ENCODE data around the gene SLC16A6. TPM values are rescaled to one million over a fixed set of nuclear protein-coding genes. Genes with fewer than 3 reads are reported as not detected.

SLC16A6 gene
- total and polyA plus RNA-seq, 2 of the 4 experiments (the other 2 are of a cell fraction): 0.22 to 0.54 TPM

DNA sequence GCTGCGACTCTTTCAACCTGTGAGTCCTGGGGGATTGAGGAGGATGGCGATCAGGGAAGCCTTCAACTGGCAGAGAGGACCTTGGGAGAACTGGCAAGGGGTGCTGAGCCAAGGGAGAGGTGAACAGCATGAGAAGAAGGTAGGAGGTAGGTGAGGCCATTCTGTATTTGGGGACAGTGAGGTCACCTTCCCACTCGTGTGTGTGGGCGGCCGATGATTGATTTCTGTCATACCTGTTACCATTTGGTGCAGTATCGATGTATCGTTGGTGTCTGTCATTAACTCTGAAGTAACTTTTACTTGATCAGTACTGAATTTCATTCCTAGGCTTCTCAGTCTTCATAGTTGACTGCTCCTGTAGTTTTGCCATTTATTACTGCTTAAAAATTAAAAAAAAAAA lies 4.2 kb upstream of the SLC16A6 start:
- Histone ChIP-seq H3K9me3 (ENCODE audit: control insufficient read depth, insufficient read depth, low read length) (no peaks in the 10 kb centered on the region; the same call in 1 of the 2 replicates), H3K56ac (ENCODE audit: extremely low read depth, insufficient read depth, low read length) (no peak overlapping the region), H4K5ac (ENCODE audit: low read depth, low read length) (no peak overlapping the region), H2BK20ac (ENCODE audit: low read depth, low read length) (no peak overlapping the region), H4K8ac (ENCODE audit: low read depth in 2 of 2, low read length in 2 of 2) (no peak overlapping the region), H2AFZ (replicated peaks; ENCODE audit: low read length, poor library complexity) (no peak overlapping the region), H4K20me1 (ENCODE audit: insufficient read depth, low read length) (no peaks in the 10 kb centered on the region; the same call in 1 of the 2 replicates), H3K36me3 (ENCODE audit: control insufficient read depth, insufficient read depth, low read length) (no peaks in the 10 kb centered on the region), H3K27ac (ENCODE audit: insufficient read depth, low read length) (no peak overlapping the region), H3K4me1 (ENCODE audit: control insufficient read depth, insufficient read depth, low read length) (peaks cover 5% of the 10 kb centered on the region), H2AK9ac (replicated peaks; ENCODE audit: low read depth, low read length, poor library complexity) (no peak overlapping the region), H3K4me2 (ENCODE audit: low read depth, low read length) (no peak overlapping the region), H2AK5ac (ENCODE audit: low read depth, low read length) (no peak overlapping the region), H4K91ac (ENCODE audit: insufficient read depth, low read depth, low read length) (no peak overlapping the region), H3K9me1 (ENCODE audit: insufficient read depth, low read length) (no peaks in the 10 kb centered on the region), H3K14ac (replicated peaks; ENCODE audit: low read depth, low read length) (no peak overlapping the region), H3K79me1 (ENCODE audit: low read depth in 1 of 2, low read length in 2 of 2) (no peaks in the 10 kb centered on the region), H3K27me3 (ENCODE audit: control insufficient read depth, insufficient read depth, low read length) (peaks cover 17% of the 10 kb centered on the region), H3K9ac (ENCODE audit: low read depth, low read length) (no peak overlapping the region), H3K23ac (ENCODE audit: low read depth, low read length) (no peak overlapping the region), H3K4me3 (ENCODE audit: insufficient read depth, low read depth, low read length) (no peak overlapping the region), H3K4ac (ENCODE audit: low read depth, low read length) (no peak overlapping the region), H2BK5ac (ENCODE audit: low read depth, low read length, poor library complexity, severe bottlenecking) (no peak overlapping the region), H2BK15ac (ENCODE audit: low read depth, low read length) (no peak overlapping the region), H2BK120ac (ENCODE audit: low read depth, low read length) (no peak overlapping the region), H3K18ac (ENCODE audit: low read depth, low read length) (no peak overlapping the region)
- in situ Hi-C loops (cut with MboI; ENCODE audit: low sequenced_read_pairs) (no loop called here), dilution Hi-C loops (cut with HindIII; ENCODE audit: low sequenced_read_pairs, unreplicated experiment) (no loop called here), intact Hi-C loops (cut with micrococcal nuclease) (no loop called here)
- DNase-seq (no peak), ATAC-seq (ENCODE audit: low read depth) (no peak)
- WGBS, 2 experiments (ENCODE audit: extremely low coverage in 2 of 2, insufficient read length in 1 of 2): 76% methylated on average over 5 of the region's 7 CpGs; no CpG with 5 or more reads in 1 of the 2 experiments
- TF ChIP-seq RAD21 (IDR thresholded peaks at IDR 0.05; ENCODE audit: low read length) (no peak), RFX5 (IDR thresholded peaks at IDR 0.05; ENCODE audit: low read depth, low read length) (no peak), RCOR1 (IDR thresholded peaks at IDR 0.05; ENCODE audit: insufficient replicate concordance, low read length) (no peak), NFE2L2 (IDR thresholded peaks at IDR 0.05; ENCODE audit: low read depth, low read length) (no peak), MAZ (IDR thresholded peaks at IDR 0.05; ENCODE audit: borderline replicate concordance, low read depth, low read length) (no peak)
- BruUV-seq (replicated peaks): no TSS peak
- ChIA-PET CTCF (no interaction called here), POLR2A (ENCODE audit: unreplicated experiment) (no interaction called here)
